Esophagus (tissue), 2 donors: ENCODE data around the gene SEC14L1. TPM values are rescaled to one million over a fixed set of nuclear protein-coding genes. Genes with fewer than 3 reads are reported as not detected.
"Not testable (repeated sequence)": the region's sequence is repeated elsewhere in the genome, so short reads cannot be mapped to it uniquely, and the experiment has no call there.

Experiments
- H3K27ac ChIP-seq, 2 donors: one replicate each; pipeline ENCODE4 v1.5.1; 2013; ENCODE audit warnings: low read depth in 2 of 2, mild to moderate bottlenecking in 2 of 2, inconsistent platforms in 1 of 2, low read length in 1 of 2, moderate library complexity in 1 of 2
- H3K27me3 ChIP-seq, 2 donors: one replicate each; pipeline ENCODE4 v1.6.1; 2013; ENCODE audit warnings: low read length in 2 of 2, control low read depth in 1 of 2, mild to moderate bottlenecking in 1 of 2; ENCODE audit not compliant: insufficient read depth in 2 of 2, control insufficient read depth in 1 of 2
- H3K36me3 ChIP-seq, 2 donors: one replicate each; pipeline ENCODE4 v1.6.1; 2013; ENCODE audit warnings: low read length in 1 of 2; ENCODE audit not compliant: control insufficient read depth in 2 of 2, insufficient read depth in 2 of 2
- H3K4me1 ChIP-seq, 2 donors: one replicate each; pipeline ENCODE4 v1.6.1; 2013; ENCODE audit warnings: low read length in 1 of 2; ENCODE audit not compliant: control insufficient read depth in 2 of 2, insufficient read depth in 2 of 2
- H3K4me3 ChIP-seq, 2 donors: one replicate each; pipeline ENCODE4 v1.5.1; 2013; ENCODE audit warnings: low read length in 2 of 2, mild to moderate bottlenecking in 2 of 2, low read depth in 1 of 2, moderate library complexity in 1 of 2
- H3K9me3 ChIP-seq, 2 donors: one replicate each; pipeline ENCODE4 v1.6.1; 2013; ENCODE audit warnings: mild to moderate bottlenecking in 2 of 2, low read depth in 1 of 2, low read length in 1 of 2, moderate library complexity in 1 of 2; ENCODE audit not compliant: control insufficient read depth in 2 of 2, insufficient read depth in 1 of 2
- WGBS, 2 donors: extraction: QIAGEN DNeasy Blood & Tissue Kit; methylation state at CpG; one replicate each; pipeline ENCODE4 v1.1.7; 2013; 5-methylcytosine and 5-hydroxymethylcytosine counted together
- polyA plus RNA-seq, 2 donors: library from polyadenylated mRNA; stranded (reverse); fragments of 200-250 nt; gene quantifications; one replicate each; pipeline ENCODE4 v1.2.3, GENCODE V29; 2013
- donor health status: healthy with polysubstance abuse.
- donor health status: Bipolar disorder and iron deficiency.

Gene SEC14L1
- polyA plus RNA-seq, 2 donors = 15.5 to 49.5 TPM

- Histone ChIP-seq H3K36me3 (peaks cover 0 to 11% of the 10 kb centered on the region in 2 donors), H3K9me3 (no peaks in the 10 kb centered on the region), H3K4me1 (peaks cover 0 to 14% of the 10 kb centered on the region in 2 donors), H3K27ac (no peak overlapping the region), H3K27me3 (no peaks in the 10 kb centered on the region), H3K4me3 (no peak overlapping the region)
- WGBS, 2 donors = 41 to 74% methylated on average over 17 of the region's 17 CpGs
Measured at GRCh38 chr17:77146882-77147281, 6.1 kb downstream of the SEC14L1 start.

- Histone ChIP-seq H3K9me3 (no peaks in the 10 kb centered on the region), H3K27me3 (no peaks in the 10 kb centered on the region), H3K27ac (peak overlapping the region in 1 of 2 donors; percentile 42), H3K4me1 (peaks cover 0 to 14% of the 10 kb centered on the region in 2 donors), H3K36me3 (peaks cover 0 to 11% of the 10 kb centered on the region in 2 donors), H3K4me3 (no peak overlapping the region)
- 49 to 75% methylated on average over 8 of the region's 8 CpGs for WGBS, 2 donors
Measured at GRCh38 chr17:77147357-77147801, 6.6 kb downstream of the SEC14L1 start.

- H3K36me3 ChIP-seq = peaks cover 0 to 11% of the 10 kb centered on the region in 2 donors
- H3K9me3 ChIP-seq = no peaks in the 10 kb centered on the region
- H3K27ac ChIP-seq = no peak overlapping the region
- 70 to 79% methylated on average over 15 of the region's 15 CpGs for WGBS, 2 donors
- no peak overlapping the region for H3K4me3 ChIP-seq
- H3K27me3 ChIP-seq = no peaks in the 10 kb centered on the region
- peaks cover 0 to 14% of the 10 kb centered on the region in 2 donors for H3K4me1 ChIP-seq
Measured at GRCh38 chr17:77148077-77148939, 7.5 kb downstream of the SEC14L1 start.

GRCh38 chr17:77148940-77149510 lies 8.3 kb downstream of the SEC14L1 start:
- Histone ChIP-seq H3K36me3 (peaks cover 0 to 11% of the 10 kb centered on the region in 2 donors), H3K4me3 (no peak overlapping the region), H3K4me1 (peaks cover 0 to 14% of the 10 kb centered on the region in 2 donors), H3K27me3 (no peaks in the 10 kb centered on the region), H3K9me3 (no peaks in the 10 kb centered on the region), H3K27ac (no peak overlapping the region)
- 76 to 78% methylated on average over 10 of the region's 10 CpGs for WGBS, 2 donors

GRCh38 chr17:77150196-77150595 lies 9.4 kb downstream of the SEC14L1 start:
- Histone ChIP-seq H3K36me3 (peaks cover 0 to 11% of the 10 kb centered on the region in 2 donors), H3K27me3 (no peaks in the 10 kb centered on the region), H3K9me3 (no peaks in the 10 kb centered on the region), H3K4me3 (no peak overlapping the region), H3K27ac (no peak overlapping the region), H3K4me1 (peaks cover 0 to 13% of the 10 kb centered on the region in 2 donors)
- 86 to 90% methylated on average over 5 of the region's 5 CpGs for WGBS, 2 donors

- no peak overlapping the region for H3K4me3 ChIP-seq
- H3K36me3 ChIP-seq = peaks cover 0 to 16% of the 10 kb centered on the region in 2 donors
- H3K4me1 ChIP-seq = peaks cover 3 to 6% of the 10 kb centered on the region in 2 donors
- WGBS, 2 donors = 76 to 85% methylated on average over 7 of the region's 7 CpGs
- no peaks in the 10 kb centered on the region for H3K27me3 ChIP-seq
- H3K9me3 ChIP-seq = no peaks in the 10 kb centered on the region
- no peak overlapping the region for H3K27ac ChIP-seq
Measured at GRCh38 chr17:77151186-77151585, 10.4 kb downstream of the SEC14L1 start.

- peaks cover 0 to 14% of the 10 kb centered on the region in 2 donors for H3K36me3 ChIP-seq
- H3K27me3 ChIP-seq, H3K4me1 ChIP-seq, H3K9me3 ChIP-seq, H3K27ac ChIP-seq, H3K4me3 ChIP-seq: not testable (repeated sequence)
- WGBS, 2 donors = 80 to 84% methylated on average over 6 of the region's 6 CpGs
Measured at GRCh38 chr17:77152056-77152455, 11.3 kb downstream of the SEC14L1 start.

- no peaks in the 10 kb centered on the region for H3K9me3 ChIP-seq
- H3K36me3 ChIP-seq = peaks cover 0 to 11% of the 10 kb centered on the region in 2 donors
- H3K27me3 ChIP-seq = no peaks in the 10 kb centered on the region
- peaks cover 3% of the 10 kb centered on the region in 2 donors for H3K4me1 ChIP-seq
- 21 to 26% methylated on average over 1 of the region's 1 CpG for WGBS, 2 donors
- H3K27ac ChIP-seq = no peak overlapping the region
- no peak overlapping the region for H3K4me3 ChIP-seq
Measured at GRCh38 chr17:77153472-77153871, 12.7 kb downstream of the SEC14L1 start.

GRCh38 chr17:77153999-77154586 lies 13.3 kb downstream of the SEC14L1 start:
- Histone ChIP-seq H3K27me3 (no peaks in the 10 kb centered on the region), H3K36me3 (peaks cover 0 to 9% of the 10 kb centered on the region in 2 donors), H3K9me3 (no peaks in the 10 kb centered on the region), H3K27ac (no peak overlapping the region), H3K4me3 (no peak overlapping the region), H3K4me1 (peaks cover 3% of the 10 kb centered on the region in 2 donors)
- 71 to 78% methylated on average over 8 of the region's 8 CpGs for WGBS, 2 donors
